Spleen (tissue), 11 donors: Measurements from ENCODE around the gene TMEM132D. TPM values are rescaled to one million over a fixed set of nuclear protein-coding genes. Genes with fewer than 3 reads are reported as not detected.

ENCODE experiments used
- DNase-seq: peaks from one replicate; pipeline ENCODE4 v3.0.0-alpha.2; 2020
- H3K27ac ChIP-seq, 8 donors: fragments of 200-600 bp; sonication (generic) in 7 of 8; 1 replicate in 4 of 8; 2 replicates in 4 of 8; pipeline versions ENCODE4 v1.5.0 to v1.8.0; 2016 to 2021; ENCODE audit warnings: inconsistent platforms in 4 of 8, mild to moderate bottlenecking in 4 of 8, moderate library complexity in 1 of 8
- H3K27me3 ChIP-seq, 7 donors: fragments of 200-600 bp; sonication (generic) in 6 of 7; replicated peaks in 1 of 7; 1 replicate in 4 of 7; 2 replicates in 3 of 7; pipeline versions ENCODE4 v1.5.0 to v1.8.0; 2016 to 2021; ENCODE audit warnings: inconsistent platforms in 3 of 7, mild to moderate bottlenecking in 1 of 7
- H3K36me3 ChIP-seq, 6 donors: fragments of 200-600 bp; sonication (generic) in 5 of 6; 1 replicate in 4 of 6; 2 replicates in 2 of 6; pipeline versions ENCODE4 v1.5.0 to v1.8.0; 2016 to 2021; ENCODE audit warnings: inconsistent platforms in 2 of 6
- H3K4me1 ChIP-seq, 6 donors: fragments of 200-600 bp; sonication (generic) in 5 of 6; 1 replicate in 3 of 6; 2 replicates in 3 of 6; pipeline versions ENCODE4 v1.5.0 to v1.8.0; 2016 to 2021; ENCODE audit warnings: inconsistent platforms in 3 of 6
- H3K4me3 ChIP-seq, 8 donors: fragments of 200-600 bp; sonication (generic) in 7 of 8; 1 replicate in 4 of 8; 2 replicates in 4 of 8; pipeline versions ENCODE4 v1.5.0 to v1.8.0; 2016 to 2021; ENCODE audit warnings: inconsistent platforms in 4 of 8, mild to moderate bottlenecking in 4 of 8, moderate library complexity in 2 of 8
- H3K9me3 ChIP-seq, 8 donors: fragments of 200-600 bp; sonication (generic) in 7 of 8; 1 replicate in 4 of 8; 2 replicates in 4 of 8; pipeline versions ENCODE4 v1.5.0 to v1.8.0; 2016 to 2021; ENCODE audit warnings: inconsistent platforms in 4 of 8
- POLR2A ChIP-seq, 3 donors: fragments of 450-650 bp; IDR thresholded peaks; one replicate each; pipeline ENCODE4 v1.5.1; 2017; ENCODE audit warnings: antibody characterized with exemption in 3 of 3, mild to moderate bottlenecking in 1 of 3
- POLR2AphosphoS5 ChIP-seq, 3 donors: sonication (generic); formaldehyde crosslinking; IDR thresholded peaks; one replicate each; pipeline ENCODE4 v1.5.1; 2017; ENCODE audit warnings: antibody characterized with exemption in 3 of 3
- WGBS, 5 donors: extraction: QIAGEN DNeasy Blood & Tissue Kit in 3 of 5; methylation state at CpG; one replicate each; pipeline versions ENCODE4 v1.1.5 to v1.1.7; 2013 to 2018; 5-methylcytosine and 5-hydroxymethylcytosine counted together
- intact Hi-C: fragments of 100-400 bp; cut with DNase I; formaldehyde crosslinking; loops from one replicate; pipeline ENCODE4 v1.15.0; 2023; ENCODE audit warnings: low total_unique reads
- polyA plus RNA-seq, 3 donors: library from polyadenylated mRNA; stranded (reverse); fragments of 200-250 nt; gene quantifications; one replicate each; pipeline ENCODE4 v1.2.1, GENCODE V29; 2013
- total RNA-seq, 7 donors: library from RNA; depleted of rRNA in 3 of 7; stranded (reverse); fragments of >200 nt in 3 of 7; fragmentation: NEBNext Ultra II Directional in 4 of 7; extraction: Animal tissue kit (Norgen Biotek cat#: 25700) in 4 of 7; gene quantifications; one replicate each; pipeline versions ENCODE4 v1.1.0 to v1.2.1, GENCODE V29; 2016 to 2021
- TF ChIP-seq, protein P1 (sequence below), 11 experiments: fragments of 200-600 bp in 7 of 11; fragments of 450-650 bp in 4 of 11; sonication (generic) in 4 of 11; IDR thresholded peaks in 8 of 11; conservative IDR thresholded peaks in 3 of 11; 1 replicate in 7 of 11; 2 replicates in 4 of 11; pipeline versions ENCODE4 v1.4.0 to v1.8.0; 2016 to 2021; ENCODE audit warnings: antibody characterized with exemption in 11 of 11, inconsistent platforms in 4 of 11, mild to moderate bottlenecking in 1 of 11
- donor health status: healthy with polysubstance abuse.
- donor health status: DM: no; HTN: no; CAD: no; lungs with moderate emphysema.
- donor health status: DM: no; HTN: no; CAD: no.
- donor health status: Bipolar disorder and iron deficiency.
- donor health status: healthy.
- donor health status: DM: no; HTN: no; CAD: no.
- donor health status: DM: yes; HTN: yes; CAD: no.

Gene TMEM132D
- total and polyA plus RNA-seq, 10 donors = 0.03 TPM; not detected in 9

DNA sequence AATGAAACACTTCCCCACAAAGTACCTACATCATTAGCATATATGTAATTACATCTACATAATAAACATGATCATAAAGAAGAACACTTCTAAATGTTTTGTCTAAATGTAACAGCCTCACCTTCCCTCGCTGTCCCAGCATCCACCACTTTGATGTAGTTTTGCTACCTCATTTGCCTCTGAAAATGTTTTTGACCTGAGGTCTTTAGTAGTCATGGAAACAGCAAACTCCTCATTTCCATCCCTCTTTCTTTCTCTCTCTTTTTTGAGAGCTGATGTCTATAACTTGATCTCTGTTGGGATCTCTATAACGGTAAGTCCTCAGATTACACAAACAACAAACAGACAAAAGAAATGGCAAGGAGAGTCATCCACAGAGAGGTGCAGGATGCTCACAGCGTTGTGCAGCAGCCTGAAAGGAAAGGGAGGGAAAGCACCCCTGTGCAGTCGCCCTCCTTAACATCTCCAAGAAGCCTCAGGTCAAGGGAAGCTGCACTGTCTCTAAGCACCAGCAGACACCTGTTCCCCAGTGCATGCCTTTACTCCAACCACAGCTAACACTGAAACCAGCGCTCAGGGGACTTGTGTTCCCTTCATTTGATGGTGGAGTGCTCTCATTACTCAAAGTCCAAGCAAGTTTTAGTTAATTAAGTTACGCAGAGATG is 268.7 kb downstream of the TMEM132D start:
- Histone ChIP-seq H3K4me1 (no peaks in the 10 kb centered on the region), H3K27me3 (no peaks in the 10 kb centered on the region), H3K36me3 (no peaks in the 10 kb centered on the region), H3K9me3 (no peaks in the 10 kb centered on the region), H3K4me3 (no peak overlapping the region), H3K27ac (no peak overlapping the region)
- 21 to 42% (median 38%) methylated on average over 6 of the region's 6 CpGs for WGBS, 5 donors
- DNase-seq = no peak
- TF ChIP-seq POLR2AphosphoS5 (IDR thresholded peaks at IDR 0.05) (no peak), POLR2A (IDR thresholded peaks at IDR 0.05) (no peak)
- TF ChIP-seq, protein P1, sequence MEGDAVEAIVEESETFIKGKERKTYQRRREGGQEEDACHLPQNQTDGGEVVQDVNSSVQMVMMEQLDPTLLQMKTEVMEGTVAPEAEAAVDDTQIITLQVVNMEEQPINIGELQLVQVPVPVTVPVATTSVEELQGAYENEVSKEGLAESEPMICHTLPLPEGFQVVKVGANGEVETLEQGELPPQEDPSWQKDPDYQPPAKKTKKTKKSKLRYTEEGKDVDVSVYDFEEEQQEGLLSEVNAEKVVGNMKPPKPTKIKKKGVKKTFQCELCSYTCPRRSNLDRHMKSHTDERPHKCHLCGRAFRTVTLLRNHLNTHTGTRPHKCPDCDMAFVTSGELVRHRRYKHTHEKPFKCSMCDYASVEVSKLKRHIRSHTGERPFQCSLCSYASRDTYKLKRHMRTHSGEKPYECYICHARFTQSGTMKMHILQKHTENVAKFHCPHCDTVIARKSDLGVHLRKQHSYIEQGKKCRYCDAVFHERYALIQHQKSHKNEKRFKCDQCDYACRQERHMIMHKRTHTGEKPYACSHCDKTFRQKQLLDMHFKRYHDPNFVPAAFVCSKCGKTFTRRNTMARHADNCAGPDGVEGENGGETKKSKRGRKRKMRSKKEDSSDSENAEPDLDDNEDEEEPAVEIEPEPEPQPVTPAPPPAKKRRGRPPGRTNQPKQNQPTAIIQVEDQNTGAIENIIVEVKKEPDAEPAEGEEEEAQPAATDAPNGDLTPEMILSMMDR (IDR thresholded peaks at IDR 0.05 in 8 of 11, conservative IDR thresholded peaks at IDR 0.05 in 3 of 11) = no peak
- intact Hi-C loops = no loop called here

GRCh38 chr12:129631316-129631715 is 272.5 kb downstream of the TMEM132D start:
- Histone ChIP-seq H3K36me3 (no peaks in the 10 kb centered on the region), H3K4me1 (no peaks in the 10 kb centered on the region), H3K27me3 (no peaks in the 10 kb centered on the region), H3K4me3 (no peak overlapping the region), H3K9me3 (no peaks in the 10 kb centered on the region), H3K27ac (no peak overlapping the region)
- 59 to 70% (median 67%) methylated on average over 6 of the region's 6 CpGs for WGBS, 5 donors
- TF ChIP-seq POLR2A (IDR thresholded peaks at IDR 0.05) = no peak
- TF ChIP-seq, protein P1 (IDR thresholded peaks at IDR 0.05 in 8 of 11, conservative IDR thresholded peaks at IDR 0.05 in 3 of 11) = no peak
- no peak for TF ChIP-seq POLR2AphosphoS5 (IDR thresholded peaks at IDR 0.05)
- DNase-seq = no peak
- intact Hi-C loops = no loop called here

DNA sequence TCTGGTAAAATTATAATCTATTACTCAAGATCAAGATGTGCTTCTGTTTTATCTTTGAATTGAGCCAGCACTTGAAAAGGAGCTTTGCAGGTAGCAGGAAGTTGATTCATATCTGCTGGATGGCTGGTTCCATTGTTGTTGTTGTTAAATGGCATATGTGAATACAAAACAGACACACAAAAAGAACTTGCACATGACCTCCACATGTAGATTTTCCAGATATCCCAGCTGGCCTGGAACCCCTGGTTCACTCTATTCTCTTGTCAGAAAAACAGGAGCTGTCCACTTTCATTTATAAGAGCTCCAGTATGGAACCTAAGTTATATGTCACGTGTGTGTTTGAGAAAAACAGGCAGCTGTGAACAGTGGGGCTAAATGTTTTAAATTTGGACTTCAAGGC is 273.9 kb downstream of the TMEM132D start:
- TF ChIP-seq POLR2A (IDR thresholded peaks at IDR 0.05) (no peak), POLR2AphosphoS5 (IDR thresholded peaks at IDR 0.05) (no peak)
- TF ChIP-seq, protein P1 (IDR thresholded peaks at IDR 0.05 in 8 of 11, conservative IDR thresholded peaks at IDR 0.05 in 3 of 11) = no peak
- Histone ChIP-seq H3K36me3 (no peaks in the 10 kb centered on the region), H3K9me3 (no peaks in the 10 kb centered on the region), H3K27ac (no peak overlapping the region), H3K4me1 (no peaks in the 10 kb centered on the region), H3K4me3 (no peak overlapping the region), H3K27me3 (no peaks in the 10 kb centered on the region)
- WGBS, 5 donors = 69 to 84% (median 74%) methylated on average over 1 of the region's 1 CpG
- intact Hi-C loops = no loop called here
- no peak for DNase-seq

- Histone ChIP-seq H3K9me3 (peaks cover 0 to 41% (median 4%) of the 10 kb centered on the region in 8 donors), H3K27ac (no peak overlapping the region), H3K27me3 (no peaks in the 10 kb centered on the region), H3K4me3 (no peak overlapping the region), H3K4me1 (no peaks in the 10 kb centered on the region), H3K36me3 (no peaks in the 10 kb centered on the region)
- TF ChIP-seq, protein P1 (IDR thresholded peaks at IDR 0.05 in 8 of 11, conservative IDR thresholded peaks at IDR 0.05 in 3 of 11) = no peak
- TF ChIP-seq POLR2AphosphoS5 (IDR thresholded peaks at IDR 0.05) = no peak
- no peak for TF ChIP-seq POLR2A (IDR thresholded peaks at IDR 0.05)
- no peak for DNase-seq
- 83 to 98% (median 95%) methylated on average over 4 of the region's 4 CpGs for WGBS, 5 donors
- intact Hi-C loops = no loop called here
Measured at GRCh38 chr12:129622566-129622965, 281.3 kb downstream of the TMEM132D start.
